ENCODE data around the gene STAMBPL1.

The STAMBPL1 gene

GRCh38 chr10:88875081-88875480 is 5.0 kb upstream of the STAMBPL1 start:
- no peak overlapping the region for H3K4me2 ChIP-seq (ENCODE audit: low read length)
- no peaks in the 10 kb centered on the region for H4K20me1 ChIP-seq (ENCODE audit: insufficient read depth, low read length)
- no peak for TF ChIP-seq CTCF (IDR thresholded peaks at IDR 0.05; ENCODE audit: low read depth, low read length)
- TF ChIP-seq EZH2phosphoT487 (IDR thresholded peaks at IDR 0.05; ENCODE audit: low read depth), result no peak
- H2AFZ ChIP-seq (ENCODE audit: low read depth, low read length), result no peak overlapping the region
- H3K4me1 ChIP-seq (ENCODE audit: low read length), result peaks cover 7% of the 10 kb centered on the region; the same call in 1 of the 2 replicates
- no peaks in the 10 kb centered on the region for H3K36me3 ChIP-seq (replicated peaks; ENCODE audit: low read depth, low read length)
- no peaks in the 10 kb centered on the region for H3K9me3 ChIP-seq (ENCODE audit: insufficient read depth, low read length)
- H3K9ac ChIP-seq (ENCODE audit: low read length), result no peak overlapping the region
- H3K27ac ChIP-seq (ENCODE audit: low read length), result no peak overlapping the region
- no peaks in the 10 kb centered on the region for H3K27me3 ChIP-seq (ENCODE audit: low read depth, low read length)
- H3K79me2 ChIP-seq (ENCODE audit: low read length), result no peaks in the 10 kb centered on the region
- H3K4me3 ChIP-seq (ENCODE audit: low read length), result no peak overlapping the region

GRCh38 chr10:88877298-88877697 is 2.7 kb upstream of the STAMBPL1 start:
- Histone ChIP-seq H4K20me1 (ENCODE audit: insufficient read depth, low read length) (no peaks in the 10 kb centered on the region), H3K9ac (ENCODE audit: low read length) (no peak overlapping the region), H3K79me2 (ENCODE audit: low read length) (peaks cover 16% of the 10 kb centered on the region), H3K4me3 (ENCODE audit: low read length) (no peak overlapping the region), H3K9me3 (ENCODE audit: insufficient read depth, low read length) (no peaks in the 10 kb centered on the region), H3K36me3 (replicated peaks; ENCODE audit: low read depth, low read length) (no peaks in the 10 kb centered on the region), H3K27me3 (ENCODE audit: low read depth, low read length) (no peaks in the 10 kb centered on the region), H3K4me1 (ENCODE audit: low read length) (peaks cover 16% of the 10 kb centered on the region), H3K4me2 (ENCODE audit: low read length) (no peak overlapping the region), H3K27ac (ENCODE audit: low read length) (no peak overlapping the region), H2AFZ (ENCODE audit: low read depth, low read length) (no peak overlapping the region)
- TF ChIP-seq EZH2phosphoT487 (IDR thresholded peaks at IDR 0.05; ENCODE audit: low read depth), result no peak
- no peak for TF ChIP-seq CTCF (IDR thresholded peaks at IDR 0.05; ENCODE audit: low read depth, low read length)

GRCh38 chr10:88880282-88881076 is 434 bp downstream of the STAMBPL1 start:
- H3K27me3 ChIP-seq (ENCODE audit: low read depth, low read length), result no peaks in the 10 kb centered on the region
- H2AFZ ChIP-seq (ENCODE audit: low read depth, low read length), result peak overlapping the region; percentile 76; the same call in 1 of the 2 replicates
- H3K9me3 ChIP-seq (ENCODE audit: insufficient read depth, low read length), result no peaks in the 10 kb centered on the region
- peaks cover 3% of the 10 kb centered on the region for H3K36me3 ChIP-seq (replicated peaks; ENCODE audit: low read depth, low read length)
- TF ChIP-seq CTCF (IDR thresholded peaks at IDR 0.05; ENCODE audit: low read depth, low read length) (peak; percentile 20; the same call in 1 of the 2 replicates), EZH2phosphoT487 (IDR thresholded peaks at IDR 0.05; ENCODE audit: low read depth) (no peak)
- peaks cover 46% of the 10 kb centered on the region for H3K4me1 ChIP-seq (ENCODE audit: low read length)
- peak overlapping the region; percentile 88 for H3K9ac ChIP-seq (ENCODE audit: low read length)
- peak overlapping the region; percentile 90 for H3K4me3 ChIP-seq (ENCODE audit: low read length)
- peaks cover 45% of the 10 kb centered on the region for H3K79me2 ChIP-seq (ENCODE audit: low read length)
- H4K20me1 ChIP-seq (ENCODE audit: insufficient read depth, low read length), result no peaks in the 10 kb centered on the region
- peak overlapping the region; percentile 92 for H3K4me2 ChIP-seq (ENCODE audit: low read length)
- H3K27ac ChIP-seq (ENCODE audit: low read length), result peak overlapping the region; percentile 86

- H3K4me3 ChIP-seq (ENCODE audit: low read length), result peak overlapping the region; percentile 90
- H4K20me1 ChIP-seq (ENCODE audit: insufficient read depth, low read length), result no peaks in the 10 kb centered on the region
- peaks cover 54% of the 10 kb centered on the region for H3K79me2 ChIP-seq (ENCODE audit: low read length)
- H3K9ac ChIP-seq (ENCODE audit: low read length), result peak overlapping the region; percentile 88
- H3K27ac ChIP-seq (ENCODE audit: low read length), result peak overlapping the region; percentile 86
- H2AFZ ChIP-seq (ENCODE audit: low read depth, low read length), result peak overlapping the region; percentile 76; the same call in 1 of the 2 replicates
- no peaks in the 10 kb centered on the region for H3K9me3 ChIP-seq (ENCODE audit: insufficient read depth, low read length)
- peaks cover 54% of the 10 kb centered on the region for H3K4me1 ChIP-seq (ENCODE audit: low read length)
- peak overlapping the region; percentile 92 for H3K4me2 ChIP-seq (ENCODE audit: low read length)
- H3K27me3 ChIP-seq (ENCODE audit: low read depth, low read length), result no peaks in the 10 kb centered on the region
- TF ChIP-seq CTCF (IDR thresholded peaks at IDR 0.05; ENCODE audit: low read depth, low read length), result no peak
- no peak for TF ChIP-seq EZH2phosphoT487 (IDR thresholded peaks at IDR 0.05; ENCODE audit: low read depth)
- peaks cover 3% of the 10 kb centered on the region for H3K36me3 ChIP-seq (replicated peaks; ENCODE audit: low read depth, low read length)
Measured at GRCh38 chr10:88881320-88881719, 1.3 kb downstream of the STAMBPL1 start.

Data from OCI-LY3 (cell line).